Measurements from ENCODE around the gene ECM2.
"Not testable (repeated sequence)": the region's sequence is repeated elsewhere in the genome, so short reads cannot be mapped to it uniquely, and the experiment has no call there.

Gene ECM2

GRCh38 chr9:92535940-92536850 lies at the start of gene ECM2:
Gene ECM2 (minus strand): TSS chr9:92535990. CDS start chr9:92522866, 13,124 bp downstream.
- no peak for DNase-seq

GRCh38 chr9:92576175-92576574 lies 40.4 kb upstream of the ECM2 start:
- DNase-seq, result peak; percentile 29

GRCh38 chr9:92573612-92574011 lies 37.8 kb upstream of the ECM2 start:
- DNase-seq, result not testable (repeated sequence)

GRCh38 chr9:92571871-92572270 lies 36.1 kb upstream of the ECM2 start:
- not testable (repeated sequence) for DNase-seq

- peak; percentile 6 for DNase-seq
Observed at GRCh38 chr9:92564982-92565381, 29.2 kb upstream of the ECM2 start.

- peak; percentile 27 for DNase-seq
Observed at GRCh38 chr9:92564504-92564903, 28.7 kb upstream of the ECM2 start.

- no peak for DNase-seq
Observed at GRCh38 chr9:92563116-92564100, 27.6 kb upstream of the ECM2 start.

- DNase-seq, result peak; percentile 78
Observed at GRCh38 chr9:92562461-92562967, 26.7 kb upstream of the ECM2 start.

GRCh38 chr9:92561374-92562330 lies 25.9 kb upstream of the ECM2 start:
- DNase-seq, result peak; percentile 53

- DNase-seq, result no peak
Observed at GRCh38 chr9:92558612-92559374, 23.0 kb upstream of the ECM2 start.

- no peak for DNase-seq
Observed at GRCh38 chr9:92550765-92551164, 15.0 kb upstream of the ECM2 start.

- no peak for DNase-seq
Observed at GRCh38 chr9:92547356-92547755, 11.6 kb upstream of the ECM2 start.

GRCh38 chr9:92545002-92545510 lies 9.3 kb upstream of the ECM2 start:
- no peak for DNase-seq

GRCh38 chr9:92543972-92544371 lies 8.2 kb upstream of the ECM2 start:
- no peak for DNase-seq

GRCh38 chr9:92538541-92538940 lies 2.8 kb upstream of the ECM2 start:
- peak; percentile 49 for DNase-seq

- DNase-seq, result peak; percentile 2
Observed at GRCh38 chr9:92534674-92535073, 1.1 kb downstream of the ECM2 start.

- DNase-seq, result no peak
Observed at GRCh38 chr9:92534204-92534603, 1.6 kb downstream of the ECM2 start.

GRCh38 chr9:92530893-92531292 lies 4.9 kb downstream of the ECM2 start:
- no peak for DNase-seq

GRCh38 chr9:92529124-92529523 lies 6.7 kb downstream of the ECM2 start:
- no peak for DNase-seq

- no peak for DNase-seq
Observed at GRCh38 chr9:92528522-92528849, 7.3 kb downstream of the ECM2 start.
